Loucy (cell line): ENCODE measurements around the gene DRD2.

Experiments used
- H2AFZ ChIP-seq: fragments of 200-600 bp; sonication (generic); 2 replicates; pipeline ENCODE4 v1.6.0; 2016; ENCODE audit warnings: antibody characterized with exemption, mild to moderate bottlenecking, low read length, moderate library complexity
- H3F3A ChIP-seq: fragments of 200-600 bp; 2 replicates; pipeline ENCODE4 v1.6.0; 2016; ENCODE audit warnings: antibody characterized with exemption, low read depth, mild to moderate bottlenecking
- H3K27me3 ChIP-seq: fragments of 200-600 bp; sonication (generic); 2 replicates; pipeline ENCODE4 v1.6.1; 2014; ENCODE audit warnings: low read length, mild to moderate bottlenecking; ENCODE audit not compliant: insufficient read depth, poor library complexity, severe bottlenecking
- H3K36me3 ChIP-seq: fragments of 200-600 bp; sonication (generic); 2 replicates; pipeline ENCODE4 v1.6.1; 2016; ENCODE audit warnings: low read length; ENCODE audit not compliant: insufficient read depth
- H3K4me1 ChIP-seq: fragments of 200-600 bp; sonication (generic); 2 replicates; pipeline ENCODE4 v1.5.1; 2014; ENCODE audit warnings: low read length, mild to moderate bottlenecking; ENCODE audit not compliant: insufficient read depth, poor library complexity, severe bottlenecking
- H3K4me2 ChIP-seq: fragments of 200-600 bp; sonication (generic); 2 replicates; pipeline ENCODE4 v1.6.0; 2014; ENCODE audit warnings: antibody characterized with exemption, low read length, low read depth, mild to moderate bottlenecking; ENCODE audit not compliant: poor library complexity, severe bottlenecking
- H3K4me3 ChIP-seq: fragments of 200-600 bp; sonication (generic); 2 replicates; pipeline ENCODE4 v1.5.1; 2014; ENCODE audit warnings: low read length, mild to moderate bottlenecking, mixed read lengths; ENCODE audit not compliant: poor library complexity, severe bottlenecking
- H3K79me2 ChIP-seq: fragments of 200-600 bp; sonication (generic); 2 replicates; pipeline ENCODE4 v1.6.1; 2014; ENCODE audit warnings: low read length; ENCODE audit not compliant: insufficient read depth
- H3K9ac ChIP-seq: fragments of 200-600 bp; sonication (generic); 2 replicates; pipeline ENCODE4 v1.6.0; 2014; ENCODE audit warnings: mild to moderate bottlenecking, low read depth, low read length, moderate library complexity; ENCODE audit not compliant: poor library complexity, severe bottlenecking
- H3K9me2 ChIP-seq: fragments of 200-600 bp; sonication (generic); replicated peaks from 2 replicates; pipeline ENCODE4 v1.6.1; 2016; ENCODE audit warnings: low read depth, low read length, mixed read lengths
- H3K9me3 ChIP-seq: fragments of 200-600 bp; sonication (generic); 2 replicates; pipeline ENCODE4 v1.6.1; 2014; ENCODE audit warnings: mild to moderate bottlenecking, antibody characterized with exemption, low read length, low read depth; ENCODE audit not compliant: insufficient read depth
- H4K20me1 ChIP-seq: fragments of 200-600 bp; sonication (generic); 2 replicates; pipeline ENCODE4 v1.6.0; 2014; ENCODE audit warnings: antibody characterized with exemption, low read length, mild to moderate bottlenecking; ENCODE audit not compliant: insufficient read depth, poor library complexity, severe bottlenecking
- CTCF ChIP-seq: fragments of 200-600 bp; sonication (generic); conservative IDR thresholded peaks from 2 replicates; pipeline ENCODE4 v1.5.1; 2014; ENCODE audit warnings: mild to moderate bottlenecking, antibody characterized with exemption, low read length
- EZH2phosphoT487 ChIP-seq: fragments of 200-600 bp; IDR thresholded peaks from 2 replicates; pipeline ENCODE4 v1.6.1; 2018; ENCODE audit warnings: antibody characterized with exemption, mild to moderate bottlenecking, moderate library complexity, borderline replicate concordance

DRD2 gene

DNA sequence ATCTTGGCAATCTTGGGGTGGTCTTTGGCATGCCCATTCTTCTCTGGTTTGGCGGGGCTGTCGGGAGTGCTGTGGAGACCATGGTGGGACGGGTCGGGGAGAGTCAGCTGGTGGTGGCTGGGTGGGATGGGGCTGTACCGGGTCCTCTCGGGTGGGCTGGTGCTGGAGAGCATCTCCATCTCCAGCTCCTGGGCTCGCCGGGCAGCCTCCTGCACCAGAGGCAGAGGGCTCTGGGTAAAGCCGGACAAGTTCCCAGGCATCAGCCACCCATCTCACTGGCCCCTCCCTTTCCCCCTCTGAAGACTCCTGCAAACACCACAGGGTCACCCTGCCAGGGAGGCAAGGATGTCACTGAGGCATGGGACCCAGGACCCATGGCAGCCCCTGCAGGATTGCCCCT lies 62.5 kb downstream of the DRD2 start:
- Histone ChIP-seq H3K9me2 (no peaks in the 10 kb centered on the region), H3K79me2 (no peaks in the 10 kb centered on the region), H3F3A (no peaks in the 10 kb centered on the region), H3K27me3 (no peaks in the 10 kb centered on the region), H3K36me3 (no peaks in the 10 kb centered on the region), H3K4me3 (no peak overlapping the region), H3K9ac (no peak overlapping the region), H3K9me3 (no peaks in the 10 kb centered on the region), H3K4me2 (no peak overlapping the region), H4K20me1 (no peaks in the 10 kb centered on the region), H2AFZ (no peak overlapping the region), H3K4me1 (no peaks in the 10 kb centered on the region)
- TF ChIP-seq EZH2phosphoT487 (no peak), CTCF (no peak)

DNA sequence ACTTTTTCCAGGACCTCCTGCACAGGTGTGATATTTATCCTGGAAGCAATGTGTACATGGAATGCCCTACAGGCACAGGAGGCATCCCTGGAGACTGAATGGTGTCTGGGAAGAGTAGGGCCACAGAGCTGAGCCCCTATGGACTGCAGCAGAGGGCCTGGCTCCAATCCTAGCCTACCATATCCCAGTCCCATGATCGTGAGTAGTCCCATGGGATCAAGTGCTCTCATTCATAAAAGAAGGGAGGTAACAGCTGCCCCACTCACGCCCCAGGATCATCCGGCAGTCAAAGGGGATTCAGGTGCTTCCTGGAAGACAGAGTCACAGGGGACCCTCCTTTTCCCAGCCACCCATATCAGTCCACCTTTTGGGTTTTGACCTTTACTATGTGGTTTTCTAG lies 63.7 kb downstream of the DRD2 start:
- Histone ChIP-seq H3K9me2 (no peaks in the 10 kb centered on the region), H2AFZ (no peak overlapping the region), H4K20me1 (no peaks in the 10 kb centered on the region), H3F3A (no peaks in the 10 kb centered on the region), H3K36me3 (no peaks in the 10 kb centered on the region), H3K4me2 (no peak overlapping the region), H3K27me3 (no peaks in the 10 kb centered on the region), H3K4me3 (no peak overlapping the region), H3K9ac (no peak overlapping the region), H3K4me1 (no peaks in the 10 kb centered on the region), H3K9me3 (peaks cover 4% of the 10 kb centered on the region; the same call in 1 of the 2 replicates), H3K79me2 (no peaks in the 10 kb centered on the region)
- TF ChIP-seq EZH2phosphoT487, result no peak
- no peak for TF ChIP-seq CTCF

GRCh38 chr11:113410414-113411135 lies 64.6 kb downstream of the DRD2 start:
- H2AFZ ChIP-seq, result no peak overlapping the region
- H3K4me3 ChIP-seq, result no peak overlapping the region
- H3K79me2 ChIP-seq, result no peaks in the 10 kb centered on the region
- no peaks in the 10 kb centered on the region for H4K20me1 ChIP-seq
- H3K27me3 ChIP-seq, result no peaks in the 10 kb centered on the region
- H3K4me1 ChIP-seq, result no peaks in the 10 kb centered on the region
- no peaks in the 10 kb centered on the region for H3F3A ChIP-seq
- no peak overlapping the region for H3K4me2 ChIP-seq
- no peaks in the 10 kb centered on the region for H3K9me2 ChIP-seq
- H3K9ac ChIP-seq, result no peak overlapping the region
- H3K9me3 ChIP-seq, result peaks cover 4% of the 10 kb centered on the region; the same call in 1 of the 2 replicates
- H3K36me3 ChIP-seq, result no peaks in the 10 kb centered on the region
- TF ChIP-seq CTCF, result no peak
- no peak for TF ChIP-seq EZH2phosphoT487
